GM18868 (cell line): ENCODE data around the gene CCDC171.
"Not testable (repeated sequence)": the region's sequence is repeated elsewhere in the genome, so short reads cannot be mapped to it uniquely, and the experiment has no call there.

ENCODE experiments used
- ATAC-seq: cut with Tn5 transposase; IDR thresholded peaks from one replicate; pipeline ENCODE4 v1.9.1; 2021; ENCODE audit warnings: mild to moderate bottlenecking, moderate library complexity; ENCODE audit not compliant: unreplicated experiment

Gene CCDC171

DNA sequence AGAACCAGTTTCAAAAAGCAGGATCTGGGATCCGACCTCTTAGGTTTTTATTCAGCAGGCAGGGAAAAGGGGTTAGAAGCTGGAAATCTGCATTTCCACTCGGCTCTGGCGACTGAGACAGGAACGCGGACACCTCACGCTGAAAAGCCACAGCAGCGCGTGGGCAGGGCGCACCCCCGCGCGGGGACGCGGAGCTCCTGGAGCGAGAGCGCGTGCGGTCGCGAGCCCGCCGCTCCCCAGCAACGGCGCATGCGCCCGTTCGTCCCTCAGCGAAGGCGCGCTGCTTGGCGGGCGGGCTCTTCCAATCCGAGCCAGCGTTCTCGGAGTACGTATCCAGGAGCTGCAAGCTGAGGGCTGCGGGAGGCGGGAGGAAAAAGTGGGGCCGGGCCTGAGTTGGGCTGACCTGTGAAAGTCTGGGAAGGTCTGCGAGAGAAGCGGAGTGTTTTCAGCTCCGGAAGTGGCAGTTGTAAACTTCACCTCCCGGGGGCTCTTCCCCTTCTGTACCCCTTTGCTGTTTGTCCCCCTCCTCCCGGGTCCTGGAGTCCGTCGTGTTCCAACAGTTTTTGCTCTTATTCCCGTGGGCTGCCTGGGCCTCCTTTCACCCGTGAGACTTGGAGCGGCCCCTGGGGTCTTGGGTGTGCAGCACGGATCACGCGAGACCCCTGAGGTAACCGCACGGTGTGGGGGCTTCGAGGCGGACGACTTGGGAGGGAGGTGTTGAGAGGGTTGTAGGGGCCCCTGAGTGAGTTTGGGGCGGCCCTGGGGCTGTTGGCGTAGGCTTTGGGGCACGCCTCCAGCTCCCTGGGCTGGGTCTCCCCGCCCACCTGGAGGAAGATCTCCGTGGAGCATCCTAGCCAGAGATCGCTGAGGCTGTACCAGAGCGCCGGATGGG, at the start of gene CCDC171:
Gene CCDC171, plus strand, starts transcription at position 408 of the 892 bp plus-strand sequence. CDS start 11,046 bp downstream, outside the sequence.
- peak; percentile 81 for ATAC-seq

DNA sequence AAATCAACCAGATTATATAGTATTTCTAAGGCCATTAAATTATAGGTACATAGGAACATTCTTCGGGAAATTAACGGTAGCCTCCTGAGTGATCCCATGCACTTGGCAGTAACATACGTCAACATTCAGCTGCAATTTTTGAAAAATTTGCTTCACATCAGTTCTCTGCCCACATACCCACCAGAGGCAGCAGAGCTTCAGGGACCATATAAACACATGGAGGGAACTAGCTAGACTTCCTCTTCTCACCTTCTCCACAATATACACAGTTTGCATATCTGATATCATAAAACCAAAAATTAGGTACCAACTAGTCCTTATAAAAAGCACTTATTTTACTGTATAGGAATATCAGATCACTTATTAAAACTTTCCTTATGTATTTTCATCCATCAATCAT, 46.9 kb upstream of the CCDC171 start:
- no peak for ATAC-seq

GRCh38 chr9:15509931-15510788, 42.7 kb upstream of the CCDC171 start:
- peak; percentile 33 for ATAC-seq

DNA sequence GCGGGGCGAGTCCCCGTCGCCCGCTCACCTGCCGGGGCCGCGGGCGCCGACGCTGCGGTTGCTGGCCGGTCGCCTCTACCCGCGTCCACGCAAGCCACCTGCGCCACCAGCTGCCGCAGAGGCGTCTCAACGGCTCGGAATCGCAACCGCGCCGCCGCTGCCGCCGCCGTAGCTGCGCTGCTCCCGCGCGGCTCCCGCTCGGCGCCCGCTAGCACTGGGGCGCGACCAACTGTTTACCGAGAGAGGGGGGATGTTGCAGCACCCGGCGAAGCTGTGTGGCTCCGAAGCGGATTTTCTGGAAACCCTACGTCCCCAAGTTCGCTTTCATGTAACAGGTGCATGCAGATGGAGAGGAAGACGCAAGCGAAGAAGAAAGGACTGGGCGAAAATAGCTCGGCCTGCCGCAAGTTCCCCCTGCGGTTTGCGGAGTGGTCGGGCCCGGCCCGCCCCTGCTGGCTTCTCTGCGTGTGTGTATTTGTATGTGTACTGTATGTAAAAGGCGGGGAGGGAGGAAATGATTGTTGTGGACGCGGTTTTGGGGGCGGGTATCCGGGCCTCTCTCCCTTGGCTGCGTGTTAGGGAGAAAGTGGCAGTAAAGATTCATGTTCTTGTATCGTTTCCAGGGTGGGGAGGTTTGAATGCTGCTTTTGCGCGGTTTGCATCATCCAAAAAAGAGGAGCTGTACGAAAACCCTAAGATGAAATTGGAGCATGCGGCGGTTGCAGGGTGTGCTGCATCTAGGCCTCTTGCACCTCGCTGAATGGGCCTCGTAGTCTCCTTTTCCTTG, 41.9 kb upstream of the CCDC171 start, which contains the start of gene PSIP1:
Gene PSIP1, minus strand, starts transcription at position 182 of the 787 bp plus-strand sequence. CDS start 782 bp downstream, outside the sequence.
- ATAC-seq = peak; percentile 76

- ATAC-seq = peak; percentile 24
Observed at GRCh38 chr9:15512204-15512603, 40.6 kb upstream of the CCDC171 start.

GRCh38 chr9:15512889-15513288, 40.0 kb upstream of the CCDC171 start:
- no peak for ATAC-seq

GRCh38 chr9:15513335-15513734, 39.5 kb upstream of the CCDC171 start:
- ATAC-seq = no peak

DNA sequence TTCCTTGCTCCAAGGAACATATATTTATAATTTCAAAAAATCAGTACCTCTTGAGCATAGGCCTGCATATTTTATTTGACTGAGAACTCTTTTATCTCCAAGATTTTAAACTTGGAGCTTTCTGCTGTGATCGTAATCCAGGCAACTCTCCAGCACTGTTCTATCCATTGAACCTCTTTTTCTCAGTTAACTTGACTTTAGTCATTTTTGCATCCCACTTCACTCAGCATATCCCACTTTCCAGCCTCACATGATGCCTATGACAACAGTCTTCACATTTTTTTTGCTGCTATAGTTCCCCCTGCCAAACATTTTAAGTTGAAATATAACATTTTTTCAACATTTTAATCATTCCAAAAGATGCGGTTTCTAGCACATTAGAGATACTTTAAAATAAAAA, 33.0 kb upstream of the CCDC171 start:
- no peak for ATAC-seq

DNA sequence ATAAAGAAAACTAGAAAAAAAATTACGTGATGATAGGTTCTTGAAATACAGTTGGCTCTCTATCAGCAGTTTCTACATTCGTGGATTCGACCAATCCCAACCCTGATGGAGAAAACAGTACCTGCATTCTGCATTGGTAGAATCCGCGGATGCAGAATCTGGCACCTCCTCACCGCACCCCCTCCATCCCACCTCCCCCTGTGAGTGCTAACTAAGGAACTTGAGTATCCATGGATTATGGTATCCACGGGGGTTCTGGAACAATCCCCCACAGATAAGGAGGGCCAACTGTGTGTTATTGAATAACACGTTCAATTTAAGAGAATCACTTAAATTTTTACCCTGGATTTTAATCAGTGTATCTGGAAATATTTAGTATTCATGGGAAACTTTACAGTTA, 31.6 kb upstream of the CCDC171 start:
- no peak for ATAC-seq

DNA sequence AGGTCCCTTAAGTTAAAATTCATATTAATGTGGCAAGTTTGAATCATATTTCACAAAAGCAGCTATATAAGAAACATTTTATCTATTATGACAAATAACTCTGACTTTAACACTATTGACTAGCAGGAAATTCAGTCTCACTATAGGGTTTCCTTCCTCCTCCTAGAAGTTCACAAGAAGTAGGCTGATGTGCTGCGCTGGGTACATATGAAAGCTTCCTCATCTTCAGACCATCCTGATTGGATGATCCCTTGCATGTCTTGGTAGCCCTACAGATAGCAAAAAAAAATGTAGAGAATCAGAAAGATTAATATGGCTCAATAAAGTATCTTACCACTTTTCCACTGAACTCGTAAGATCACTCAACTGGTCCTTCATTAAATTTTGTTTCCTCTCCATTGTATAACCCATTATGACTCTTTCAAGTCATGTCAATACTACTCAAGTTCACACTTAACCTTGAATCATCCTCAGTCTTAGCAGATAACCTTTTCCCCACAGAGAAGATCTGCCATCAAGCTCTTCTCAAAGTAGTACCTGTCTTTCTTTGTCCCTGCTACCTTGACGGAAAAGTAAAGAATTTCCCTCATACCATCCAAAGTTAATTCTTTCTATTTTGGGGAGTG, 30.6 kb upstream of the CCDC171 start:
- ATAC-seq = no peak

DNA sequence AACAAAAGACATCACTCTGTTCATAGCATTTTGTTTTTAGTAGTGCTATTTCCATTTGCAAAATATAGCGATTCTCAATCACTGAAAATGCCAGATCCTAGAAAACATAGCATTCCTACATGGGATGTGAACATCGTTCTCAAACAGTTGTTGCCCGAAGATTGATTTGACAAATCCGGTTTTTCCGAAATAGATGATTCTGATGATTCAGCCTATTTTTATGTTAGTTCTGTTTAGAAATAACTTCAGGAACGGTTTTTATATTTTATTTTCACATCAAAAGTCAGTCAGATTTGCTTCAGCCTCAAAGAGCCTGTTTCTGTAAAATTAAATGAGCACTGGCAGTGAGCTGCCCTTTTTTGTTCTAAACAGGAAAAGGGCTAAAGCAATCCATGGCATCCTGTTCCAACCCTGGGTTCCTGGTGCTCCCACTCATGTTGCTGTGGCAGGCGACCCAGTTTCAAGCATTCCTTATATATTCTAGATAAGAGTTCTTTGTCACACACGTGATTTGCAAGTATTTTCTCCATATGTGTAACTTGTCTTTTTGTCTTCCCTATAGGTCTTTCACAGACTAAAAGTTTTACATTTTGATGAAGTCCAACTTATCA, 27.9 kb upstream of the CCDC171 start:
- no peak for ATAC-seq

DNA sequence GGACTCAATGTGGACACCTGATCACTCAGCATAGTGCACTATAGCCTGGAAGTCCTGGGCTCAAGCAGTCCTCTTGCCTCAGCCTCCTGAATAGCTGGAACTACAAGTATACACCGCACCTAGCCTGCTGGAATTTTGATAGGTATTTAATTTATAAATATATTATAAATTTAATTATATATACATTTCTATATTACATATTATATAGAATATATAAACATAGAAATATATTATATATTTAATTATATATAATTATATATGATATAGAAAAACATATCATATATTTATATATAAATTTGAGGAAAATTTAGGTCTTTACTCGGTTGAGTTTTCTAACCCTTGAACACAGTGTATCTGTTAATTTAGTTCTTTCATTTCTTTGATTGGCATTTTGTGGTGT, 26.9 kb upstream of the CCDC171 start:
- ATAC-seq = no peak

DNA sequence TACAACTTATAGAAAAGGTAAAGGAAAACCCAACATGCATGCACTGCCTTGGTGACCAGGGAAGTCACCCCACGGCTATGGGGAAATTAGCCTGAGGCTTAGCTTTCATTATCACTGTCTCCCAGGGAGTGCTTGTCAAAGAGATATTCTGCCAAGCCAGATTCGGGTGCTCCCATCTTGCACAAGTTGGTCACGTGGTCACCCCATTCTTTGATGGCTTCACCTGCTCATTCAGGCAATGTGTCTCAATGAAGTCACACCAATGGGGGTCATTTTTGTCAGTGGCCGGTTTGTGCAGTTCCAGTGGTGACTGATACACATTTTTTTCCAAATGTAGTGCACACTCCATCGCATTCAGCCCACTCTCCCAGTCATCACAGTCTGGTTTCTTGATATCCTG, 25.8 kb upstream of the CCDC171 start:
- not testable (repeated sequence) for ATAC-seq

- peak; percentile 85 for ATAC-seq
Observed at GRCh38 chr9:15529566-15530324, 23.1 kb upstream of the CCDC171 start.

- peak; percentile 25 for ATAC-seq
Observed at GRCh38 chr9:15531380-15531779, 21.5 kb upstream of the CCDC171 start.

DNA sequence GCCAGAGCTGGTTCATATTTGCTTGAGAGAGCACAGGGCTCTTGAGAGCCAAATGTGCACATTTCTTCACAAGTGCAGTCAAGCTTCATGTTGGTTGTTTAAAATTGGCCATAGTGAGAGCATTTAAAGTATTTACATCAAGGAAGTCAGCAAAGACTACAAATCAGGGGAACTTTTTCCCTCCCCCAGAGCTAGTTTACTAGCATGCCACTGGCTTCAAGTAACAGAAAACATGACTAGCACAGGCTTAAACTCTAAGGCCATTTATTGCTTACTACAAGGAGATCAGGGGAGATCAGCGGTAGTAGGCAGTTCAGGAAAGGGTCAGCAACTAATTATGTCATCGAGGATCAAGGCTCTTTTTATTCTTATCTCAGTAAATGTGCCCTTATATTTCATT, 11.0 kb upstream of the CCDC171 start:
- ATAC-seq = peak; percentile 53

DNA sequence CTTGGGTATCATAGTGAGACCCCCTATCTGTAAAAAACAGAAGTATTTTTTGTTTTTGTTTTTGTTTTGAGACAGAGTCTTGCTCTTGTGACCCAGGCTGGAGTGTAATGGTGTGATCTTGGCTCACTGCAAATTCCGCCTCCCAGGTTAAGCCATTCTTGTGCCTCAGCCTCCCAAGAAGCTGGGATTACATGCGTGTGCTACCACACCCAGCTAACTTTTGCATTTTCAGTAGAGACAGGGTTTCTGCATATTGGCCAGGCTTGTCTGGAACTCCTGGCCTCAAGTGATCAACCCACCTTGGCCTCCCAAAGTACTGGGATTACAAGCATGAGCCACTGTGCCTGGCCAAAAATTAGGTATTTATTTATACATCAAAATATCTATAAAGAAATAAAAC, 10.2 kb upstream of the CCDC171 start:
- no peak for ATAC-seq

DNA sequence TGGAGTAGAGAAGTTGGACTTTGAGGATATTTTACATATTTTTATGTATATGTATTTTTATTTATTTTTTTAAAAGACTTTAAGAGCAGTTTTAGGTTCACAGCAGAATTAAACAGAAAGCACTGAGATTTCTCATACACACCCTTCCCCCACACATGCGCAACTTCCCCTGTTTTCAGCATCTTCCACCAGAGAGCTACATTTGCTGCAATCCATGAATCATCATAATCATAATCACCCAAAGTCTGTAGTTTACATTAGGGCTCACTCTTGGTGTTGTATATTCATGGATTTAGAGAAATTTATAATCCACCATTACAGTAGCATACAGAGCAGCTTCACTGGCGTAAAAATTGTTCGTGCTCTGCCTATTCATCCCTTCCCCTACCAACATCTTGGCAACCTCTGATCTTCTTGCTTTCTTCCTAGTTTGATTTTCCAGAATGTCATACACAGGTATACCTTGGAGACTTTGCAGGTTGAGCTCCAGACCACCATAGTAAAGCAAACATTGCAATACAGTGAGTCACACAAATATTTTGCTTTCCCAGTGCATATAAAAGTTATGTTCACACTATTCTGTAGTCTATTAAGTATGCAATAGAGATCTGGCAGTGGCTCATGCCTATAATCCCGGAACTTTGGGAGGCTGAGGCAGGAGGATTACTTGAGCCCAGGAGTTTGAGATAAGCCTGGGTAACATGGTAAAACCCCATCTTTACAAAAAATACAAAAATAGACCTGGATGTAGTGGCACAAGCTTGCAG, 9.6 kb upstream of the CCDC171 start:
- ATAC-seq = no peak
